Activated naive CD4-positive, alpha-beta T cell treated with anti-CD3 and anti-CD28 coated beads, Interleukin-2, amount 50 U/mL, for 24 hours (primary cell): Measurements from ENCODE around the gene KLHL21.

Experiments
- H3K27ac Mint-ChIP-seq: one replicate; pipeline ENCODE4 v1.8.0; 2021; ENCODE audit warnings: mild to moderate bottlenecking, mixed read lengths
- H3K27me3 Mint-ChIP-seq: one replicate; pipeline ENCODE4 v1.8.0; 2021; ENCODE audit warnings: mixed read lengths
- H3K36me3 Mint-ChIP-seq: one replicate; pipeline ENCODE4 v1.8.0; 2021; ENCODE audit warnings: mixed read lengths
- H3K4me1 Mint-ChIP-seq: one replicate; pipeline ENCODE4 v1.8.0; 2021; ENCODE audit warnings: mixed read lengths
- H3K4me3 Mint-ChIP-seq: one replicate; pipeline ENCODE4 v1.8.0; 2021; ENCODE audit warnings: mild to moderate bottlenecking, mixed read lengths
- H3K9me3 Mint-ChIP-seq: one replicate; pipeline ENCODE4 v1.8.0; 2021; ENCODE audit warnings: mixed read lengths

Gene KLHL21

DNA sequence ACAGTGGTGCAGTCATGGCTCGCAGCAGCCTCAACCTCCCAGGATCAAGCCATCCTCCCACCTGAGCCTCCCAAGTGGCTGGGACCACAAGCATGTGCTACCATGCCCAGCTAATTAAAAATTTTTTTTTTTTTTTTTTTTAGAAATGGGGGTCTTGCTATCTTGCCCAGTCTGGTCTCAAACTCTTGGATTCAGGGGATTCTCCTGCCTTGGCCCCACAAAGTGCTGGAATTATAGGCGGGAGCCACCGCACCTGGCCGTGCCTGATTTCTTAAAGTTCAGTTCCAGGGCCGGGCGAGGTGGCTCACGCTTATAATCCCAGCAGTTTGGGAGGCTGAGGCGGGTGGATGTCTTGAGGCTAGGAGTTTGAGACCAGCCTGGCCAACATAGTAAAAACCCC is 28.4 kb upstream of the KLHL21 start:
- Mint-ChIP-seq H3K27ac (no peak overlapping the region), H3K4me1 (peaks cover 28% of the 10 kb centered on the region), H3K36me3 (peaks cover 5% of the 10 kb centered on the region), H3K27me3 (no peaks in the 10 kb centered on the region), H3K4me3 (no peak overlapping the region), H3K9me3 (no peaks in the 10 kb centered on the region)

DNA sequence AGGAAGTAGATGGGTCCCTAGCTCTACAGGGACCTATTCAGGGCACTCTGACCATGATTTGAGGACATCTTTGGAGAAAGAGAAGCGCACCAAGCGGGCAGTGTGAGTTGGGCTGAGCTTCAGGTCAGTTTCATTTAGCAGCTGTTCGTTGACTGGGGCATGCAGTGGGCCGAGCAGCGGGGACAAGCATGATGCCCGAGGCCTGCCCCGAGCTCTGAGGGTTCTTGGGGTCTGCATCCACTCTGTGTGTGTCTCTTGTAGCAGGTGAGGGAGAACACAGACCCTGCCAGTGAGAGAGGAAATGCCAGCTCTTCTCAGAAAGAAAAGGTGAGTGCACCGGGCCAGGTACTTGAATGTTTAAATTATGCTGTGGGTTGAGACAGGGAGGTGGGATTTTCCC is 27.4 kb upstream of the KLHL21 start:
- Mint-ChIP-seq H3K27me3 (no peaks in the 10 kb centered on the region), H3K4me1 (peaks cover 31% of the 10 kb centered on the region), H3K9me3 (no peaks in the 10 kb centered on the region), H3K4me3 (no peak overlapping the region), H3K27ac (no peak overlapping the region), H3K36me3 (peaks cover 5% of the 10 kb centered on the region)

DNA sequence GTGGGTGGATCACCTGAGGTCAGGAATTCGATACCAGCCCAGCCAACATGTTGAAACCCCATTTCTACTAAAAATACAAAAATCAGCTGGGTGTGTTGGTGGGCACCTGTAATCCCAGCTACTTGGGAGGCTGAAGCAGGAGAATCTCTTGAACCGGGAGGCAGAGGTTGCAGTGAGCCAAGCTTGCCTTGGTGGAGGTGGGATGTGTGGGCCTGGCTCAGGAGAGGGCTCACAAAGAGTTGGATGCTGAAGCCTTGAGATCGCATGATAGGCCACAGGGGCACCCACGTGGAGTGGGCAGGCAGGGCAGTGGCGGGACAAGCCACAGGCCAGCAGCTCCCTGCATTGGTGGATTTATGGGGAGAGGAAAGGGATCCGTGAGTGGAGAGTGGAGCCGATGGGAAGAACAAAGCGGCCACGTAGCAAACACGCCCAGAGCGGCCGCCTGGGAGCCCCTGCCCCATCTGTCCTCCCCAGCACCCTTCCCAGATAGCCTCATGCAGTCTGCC is 26.4 kb upstream of the KLHL21 start:
- H3K9me3 Mint-ChIP-seq: no peaks in the 10 kb centered on the region
- H3K4me1 Mint-ChIP-seq: peaks cover 35% of the 10 kb centered on the region
- H3K36me3 Mint-ChIP-seq: peaks cover 5% of the 10 kb centered on the region
- H3K27ac Mint-ChIP-seq: peak overlapping the region; percentile 49
- no peak overlapping the region for H3K4me3 Mint-ChIP-seq
- no peaks in the 10 kb centered on the region for H3K27me3 Mint-ChIP-seq

DNA sequence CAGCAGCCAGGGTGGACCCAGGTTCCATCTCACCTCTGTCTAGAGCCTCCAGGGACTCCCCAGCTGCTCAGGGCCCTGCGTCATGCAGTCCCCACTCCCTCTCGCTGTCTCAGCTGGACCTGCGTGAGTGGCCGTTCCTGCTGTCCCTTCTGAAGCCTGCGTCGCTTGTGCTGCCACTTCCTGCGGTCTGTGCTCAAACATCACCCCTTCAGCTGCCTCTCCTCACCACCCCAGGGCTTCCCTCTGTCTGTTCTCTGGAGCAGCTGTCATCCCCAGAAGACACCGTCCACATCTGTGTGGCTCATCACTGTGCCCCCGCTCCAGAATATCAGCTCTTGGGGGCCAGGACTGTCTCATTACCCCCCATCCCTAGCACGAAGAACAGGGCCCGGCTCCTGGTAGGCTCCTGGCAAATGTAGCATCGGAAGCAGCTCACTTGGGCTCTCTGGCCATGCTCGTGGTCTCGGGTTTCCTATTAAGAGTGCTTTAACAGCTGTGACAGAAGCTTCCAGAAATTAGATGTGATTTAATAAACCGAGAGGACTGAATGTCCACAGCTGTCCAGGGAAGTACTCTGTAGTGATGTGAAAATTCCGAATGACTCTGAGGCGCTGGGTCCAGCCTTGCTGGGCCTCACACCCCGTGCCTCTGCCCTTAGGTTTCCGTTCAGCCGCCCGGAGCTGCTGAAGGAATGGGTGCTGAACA is 25.3 kb upstream of the KLHL21 start:
- H3K27me3 Mint-ChIP-seq: no peaks in the 10 kb centered on the region
- H3K9me3 Mint-ChIP-seq: no peaks in the 10 kb centered on the region
- H3K36me3 Mint-ChIP-seq: peaks cover 5% of the 10 kb centered on the region
- peaks cover 35% of the 10 kb centered on the region for H3K4me1 Mint-ChIP-seq
- peak overlapping the region; percentile 94 for H3K4me3 Mint-ChIP-seq
- H3K27ac Mint-ChIP-seq: no peak overlapping the region

DNA sequence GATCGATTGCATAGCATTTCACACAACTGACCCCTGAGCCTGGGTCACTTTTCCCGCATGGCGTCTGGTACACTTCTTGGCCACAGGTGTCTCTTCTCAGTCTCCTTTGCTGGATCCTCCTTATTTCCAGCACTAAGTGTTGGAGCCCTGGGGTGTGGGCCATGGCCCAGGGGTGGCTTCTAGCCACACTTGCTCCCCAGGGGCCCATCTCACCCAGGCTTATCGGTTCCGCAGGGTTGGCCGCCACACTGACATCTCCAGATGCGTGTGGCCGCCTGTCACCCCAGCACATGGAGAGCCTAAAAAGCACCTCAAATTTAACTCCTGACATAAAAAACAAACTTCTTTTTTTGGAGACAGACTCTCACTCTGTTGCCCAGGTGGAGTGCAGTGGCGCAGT is 24.4 kb upstream of the KLHL21 start:
- Mint-ChIP-seq H3K27ac (no peak overlapping the region), H3K36me3 (peaks cover 5% of the 10 kb centered on the region), H3K4me3 (peak overlapping the region; percentile 94), H3K4me1 (peaks cover 35% of the 10 kb centered on the region), H3K9me3 (no peaks in the 10 kb centered on the region), H3K27me3 (no peaks in the 10 kb centered on the region)

DNA sequence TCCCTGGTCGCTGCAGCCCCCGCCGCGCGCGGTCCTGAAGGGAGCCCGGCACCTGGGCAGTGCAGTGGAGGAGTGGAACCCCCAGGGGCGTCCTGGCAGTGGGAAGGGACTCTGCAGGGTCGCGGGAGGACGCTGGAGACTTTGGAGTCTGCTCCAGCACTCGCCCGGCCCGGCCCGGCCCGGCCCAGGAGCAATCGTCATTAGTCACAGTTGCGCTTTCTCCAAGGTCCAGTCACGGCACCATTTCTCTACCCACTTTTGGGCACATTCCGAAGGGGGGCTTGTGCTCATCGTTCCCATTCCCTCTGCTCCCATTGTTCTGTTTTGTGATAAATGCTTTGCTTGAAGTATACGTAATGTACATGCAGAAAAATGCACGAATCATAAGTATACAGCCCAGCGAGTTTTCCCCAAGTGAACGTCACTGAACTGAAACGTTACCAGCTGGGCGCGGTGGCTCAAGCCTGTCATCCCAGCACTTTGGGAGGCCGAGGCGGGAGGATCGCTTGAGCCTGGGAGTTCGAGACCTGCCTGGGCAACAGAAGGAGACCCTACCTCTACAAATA is 23.0 kb upstream of the KLHL21 start:
- H3K4me3 Mint-ChIP-seq: peak overlapping the region; percentile 94

DNA sequence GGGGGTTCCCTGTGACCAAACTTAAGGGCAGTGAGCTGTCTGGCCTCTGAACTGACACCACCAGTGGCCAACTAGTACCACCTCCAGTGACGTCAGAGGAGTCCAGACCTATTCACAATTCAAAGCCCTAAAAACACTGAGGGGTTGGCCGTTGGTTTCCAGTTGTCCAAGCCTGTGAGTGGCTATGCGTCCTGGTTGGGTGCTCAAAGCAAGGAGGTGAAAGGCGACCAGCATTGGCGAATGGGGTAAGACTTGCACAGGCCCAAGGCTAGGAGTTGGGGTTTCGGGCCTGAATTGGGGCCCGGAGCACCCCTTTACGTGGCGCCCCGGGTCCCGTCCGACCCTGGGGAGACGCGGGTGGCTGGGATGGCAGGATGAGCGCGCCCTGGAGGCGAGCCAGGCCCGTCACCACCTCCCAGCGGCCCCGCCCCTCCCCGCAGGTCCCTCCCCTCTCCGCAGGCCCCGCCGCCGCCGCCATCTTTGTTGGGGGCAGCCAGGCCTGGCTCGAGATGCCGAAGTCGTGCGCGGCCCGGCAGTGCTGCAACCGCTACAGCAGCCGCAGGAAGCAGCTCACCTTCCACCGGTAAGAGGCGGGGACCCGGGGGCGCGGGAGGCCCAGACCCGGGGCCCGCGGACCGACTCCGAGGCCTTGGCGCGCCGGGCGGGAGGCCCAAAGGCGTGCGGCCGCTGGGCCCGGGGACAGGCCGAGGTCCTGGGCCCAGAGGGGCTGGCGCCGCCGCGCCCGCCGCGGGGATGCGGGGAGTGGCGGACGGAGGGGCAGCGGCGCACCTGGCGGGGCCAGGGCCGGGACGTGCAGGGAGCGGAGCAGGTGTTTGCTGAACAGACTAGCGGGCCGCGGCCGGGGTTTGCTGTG is 22.3 kb upstream of the KLHL21 start, which contains the start of gene THAP3:
THAP3 (plus strand) TSS at position 159 of the 874 bp plus-strand sequence; CDS start at position 510, 351 bp downstream.
- peaks cover 35% of the 10 kb centered on the region for H3K4me1 Mint-ChIP-seq
- peaks cover 8% of the 10 kb centered on the region for H3K36me3 Mint-ChIP-seq
- peak within 1 kb of the TSS; percentile 93 for H3K27ac Mint-ChIP-seq
- peak within 1 kb of the TSS; percentile 94 for H3K4me3 Mint-ChIP-seq
- no peaks in the 10 kb centered on the region for H3K27me3 Mint-ChIP-seq
- no peaks in the 10 kb centered on the region for H3K9me3 Mint-ChIP-seq

More for the DNA sequence above, 23.0 kb upstream of the KLHL21 start:
- Mint-ChIP-seq H3K27ac (peak overlapping the region; percentile 93), H3K36me3 (peaks cover 5% of the 10 kb centered on the region), H3K9me3 (no peaks in the 10 kb centered on the region), H3K27me3 (no peaks in the 10 kb centered on the region), H3K4me1 (peaks cover 35% of the 10 kb centered on the region)

DNA sequence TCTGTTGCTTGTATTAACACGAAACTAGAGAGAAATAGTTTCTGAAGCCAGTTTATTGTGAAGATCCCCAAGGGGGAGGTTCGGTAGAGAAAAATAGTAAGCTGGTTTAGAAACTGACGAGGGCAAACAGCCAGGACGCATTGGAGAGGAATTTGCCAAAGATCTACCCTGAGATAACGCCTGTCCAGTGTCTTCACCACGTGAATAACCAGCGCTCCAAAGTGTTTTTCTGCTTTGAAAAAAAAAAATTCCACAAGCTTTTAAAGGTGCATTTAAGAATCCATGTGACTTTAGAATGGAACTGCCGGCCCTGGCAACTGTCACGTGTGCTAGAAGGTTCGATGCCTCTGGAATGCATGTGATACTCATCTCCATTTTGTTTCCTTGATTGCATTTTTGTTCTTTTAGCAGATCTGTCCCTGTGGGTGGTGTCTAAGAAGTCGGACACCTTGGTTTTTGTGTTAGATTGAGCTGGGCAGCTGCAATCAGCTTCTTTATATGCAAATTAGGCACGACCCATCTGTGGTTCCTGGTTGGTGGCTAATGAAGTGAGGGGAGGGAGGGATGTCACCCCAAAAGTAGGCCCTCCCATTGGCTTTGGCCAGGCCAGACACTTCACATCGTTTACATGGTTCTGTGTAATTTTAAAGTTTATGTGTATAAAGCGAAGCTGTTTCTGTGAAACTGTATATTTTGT is 20.7 kb upstream of the KLHL21 start:
- Mint-ChIP-seq H3K4me3 (no peak overlapping the region), H3K27ac (no peak overlapping the region), H3K4me1 (peaks cover 30% of the 10 kb centered on the region), H3K9me3 (no peaks in the 10 kb centered on the region), H3K36me3 (peaks cover 8% of the 10 kb centered on the region), H3K27me3 (no peaks in the 10 kb centered on the region)

DNA sequence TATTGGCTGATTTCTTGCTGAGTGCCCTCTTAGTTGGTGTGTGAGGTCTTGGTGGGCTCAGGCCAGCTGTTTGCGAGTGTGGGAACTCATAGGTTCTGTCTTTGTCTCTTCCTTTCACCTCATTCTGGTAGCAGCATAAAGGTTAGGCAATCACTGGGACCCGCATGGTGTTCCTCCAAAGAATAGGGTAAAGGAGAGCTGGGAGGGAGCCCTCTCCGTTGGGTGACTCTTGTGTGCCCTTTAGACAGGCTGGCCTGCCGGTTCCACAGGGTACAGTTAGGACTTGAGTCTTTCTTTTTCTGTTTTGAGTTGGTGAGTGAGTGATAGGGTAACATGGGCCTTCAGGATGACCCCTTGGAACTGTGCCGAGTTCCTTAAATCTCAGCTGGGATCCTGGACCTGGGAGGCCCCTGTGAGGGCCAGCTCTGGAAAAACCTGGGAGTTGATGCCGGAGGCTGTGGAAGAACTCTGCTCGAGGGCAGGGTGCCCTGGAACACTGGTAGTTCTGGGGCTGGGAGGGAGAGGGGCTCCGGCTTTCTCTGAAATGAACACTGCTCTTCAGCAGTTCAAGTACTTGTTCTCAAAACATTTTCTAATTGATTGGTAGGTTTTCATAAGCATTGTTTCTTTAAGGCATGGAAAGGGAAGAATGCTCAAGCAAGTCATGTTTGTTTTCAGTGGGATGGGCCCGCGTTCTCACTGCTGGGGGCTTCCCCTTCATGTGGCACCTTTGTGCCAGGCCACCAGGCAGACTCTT is 19.9 kb upstream of the KLHL21 start:
- H3K27me3 Mint-ChIP-seq: no peaks in the 10 kb centered on the region
- H3K36me3 Mint-ChIP-seq: peaks cover 4% of the 10 kb centered on the region
- peaks cover 22% of the 10 kb centered on the region for H3K4me1 Mint-ChIP-seq
- no peak overlapping the region for H3K4me3 Mint-ChIP-seq
- no peak overlapping the region for H3K27ac Mint-ChIP-seq
- H3K9me3 Mint-ChIP-seq: no peaks in the 10 kb centered on the region

DNA sequence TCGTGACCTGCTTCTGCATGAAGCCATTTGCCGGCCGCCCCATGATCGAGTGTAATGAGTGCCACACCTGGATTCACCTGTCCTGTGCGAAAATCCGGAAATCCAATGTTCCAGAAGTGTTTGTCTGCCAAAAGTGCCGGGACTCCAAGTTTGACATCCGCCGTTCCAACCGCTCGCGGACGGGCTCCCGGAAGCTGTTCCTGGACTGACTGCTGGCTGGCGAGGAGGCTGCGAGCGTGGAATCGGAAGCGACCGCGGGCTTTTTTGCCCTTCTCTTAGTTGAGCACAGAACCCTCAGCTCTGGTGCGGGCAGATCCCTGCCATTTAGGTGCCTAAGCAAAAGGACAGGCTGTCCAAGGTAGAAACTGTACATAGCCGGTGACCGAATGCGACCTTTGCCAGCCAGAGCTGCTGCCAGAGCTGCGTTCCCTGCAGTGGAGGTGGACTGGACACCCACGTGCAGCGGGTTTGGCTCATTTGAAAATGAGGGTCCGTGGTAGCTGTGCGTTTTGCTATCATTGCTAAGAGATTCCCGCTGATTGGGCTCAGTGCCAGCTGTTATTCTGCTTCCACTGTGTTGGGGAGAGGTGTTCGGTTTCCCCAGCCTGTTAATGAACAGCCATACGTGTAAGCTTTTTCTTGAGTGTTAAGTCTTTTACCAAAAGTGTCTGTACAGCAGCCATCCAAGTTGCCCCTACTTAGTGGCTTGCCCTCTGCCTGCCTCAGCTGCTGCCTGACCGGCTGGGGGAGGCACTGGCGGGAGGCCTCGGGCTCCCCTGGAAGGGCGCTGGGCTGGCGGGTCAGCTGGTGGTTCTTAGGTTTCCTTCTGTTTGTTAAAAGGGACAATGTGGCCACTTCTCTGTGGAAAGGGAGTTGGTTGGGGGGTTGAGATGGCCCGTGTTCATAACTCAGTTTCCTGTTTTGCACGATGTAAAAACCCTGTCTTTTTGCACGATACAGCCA is 19.0 kb upstream of the KLHL21 start:
- H3K36me3 Mint-ChIP-seq: peaks cover 3% of the 10 kb centered on the region
- H3K4me1 Mint-ChIP-seq: peaks cover 15% of the 10 kb centered on the region
- H3K27me3 Mint-ChIP-seq: no peaks in the 10 kb centered on the region
- H3K27ac Mint-ChIP-seq: no peak overlapping the region
- H3K9me3 Mint-ChIP-seq: no peaks in the 10 kb centered on the region
- no peak overlapping the region for H3K4me3 Mint-ChIP-seq

DNA sequence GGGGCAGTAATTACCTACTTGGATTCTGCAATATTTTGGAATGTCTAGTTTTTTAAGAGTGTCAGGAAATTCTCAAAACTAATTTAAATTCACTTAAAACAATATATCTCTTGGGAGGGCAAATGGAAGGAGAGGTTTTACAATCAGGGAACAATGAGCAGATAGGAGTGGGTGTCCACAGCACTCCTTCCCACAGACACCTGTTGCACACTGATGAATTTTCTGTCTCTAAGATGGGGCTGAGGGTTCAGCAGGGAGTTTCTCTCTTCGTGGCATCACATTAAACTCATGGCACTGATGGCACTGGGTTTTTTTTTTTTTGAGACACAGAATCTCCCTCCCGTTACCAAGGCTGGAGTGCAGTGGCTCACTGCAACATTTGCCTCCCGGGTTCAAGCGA is 16.4 kb upstream of the KLHL21 start:
- peaks cover 10% of the 10 kb centered on the region for H3K4me1 Mint-ChIP-seq
- H3K27ac Mint-ChIP-seq: no peak overlapping the region
- H3K36me3 Mint-ChIP-seq: peaks cover 3% of the 10 kb centered on the region
- H3K9me3 Mint-ChIP-seq: no peaks in the 10 kb centered on the region
- no peak overlapping the region for H3K4me3 Mint-ChIP-seq
- no peaks in the 10 kb centered on the region for H3K27me3 Mint-ChIP-seq

DNA sequence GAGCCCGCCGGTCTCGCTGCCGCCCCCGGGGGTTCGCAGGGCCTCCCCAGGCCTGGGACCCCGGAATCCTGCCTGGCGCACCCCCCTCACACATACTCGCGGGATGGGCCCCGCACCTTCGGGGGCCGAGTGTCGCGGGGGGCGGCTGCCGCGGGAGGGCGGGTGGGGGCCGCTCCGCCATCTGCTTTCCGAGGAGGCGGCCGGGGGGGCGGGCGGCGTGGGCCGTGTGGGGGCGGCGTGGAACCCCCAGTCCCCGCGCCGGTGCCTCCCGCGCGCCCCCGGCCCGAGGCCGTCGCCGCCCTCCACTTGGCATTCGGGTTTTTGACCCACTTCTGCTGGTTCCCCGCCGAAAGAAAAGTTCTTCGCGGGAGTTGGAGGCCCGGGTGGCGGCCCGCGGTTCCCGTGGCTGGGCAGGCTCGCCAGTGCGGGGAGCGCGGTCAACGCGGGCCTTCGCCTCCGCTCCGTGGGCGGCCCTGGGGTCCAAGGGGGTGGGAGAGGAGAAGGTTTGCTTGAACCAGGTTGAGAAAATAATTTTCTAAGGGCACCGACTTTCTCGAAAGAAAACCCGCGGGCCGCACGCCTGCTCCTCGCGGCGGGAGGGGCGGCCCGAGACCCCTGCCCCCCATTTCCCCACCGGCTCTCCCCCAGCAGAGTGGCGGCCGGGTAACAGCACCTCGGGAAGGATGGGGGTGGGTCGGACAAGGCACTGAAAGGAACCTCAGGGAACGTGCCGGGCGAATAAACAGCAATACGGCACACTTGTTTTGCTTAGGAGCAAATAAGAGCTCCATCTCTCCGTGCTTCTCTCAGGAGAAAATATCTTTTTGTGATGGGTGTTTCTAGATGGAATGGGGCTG is 12.5 kb upstream of the KLHL21 start:
- H3K36me3 Mint-ChIP-seq: peaks cover 1% of the 10 kb centered on the region
- peak overlapping the region; percentile 74 for H3K4me3 Mint-ChIP-seq
- peaks cover 22% of the 10 kb centered on the region for H3K4me1 Mint-ChIP-seq
- H3K27me3 Mint-ChIP-seq: no peaks in the 10 kb centered on the region
- H3K9me3 Mint-ChIP-seq: no peaks in the 10 kb centered on the region
- peak overlapping the region; percentile 73 for H3K27ac Mint-ChIP-seq
